H7 (cell line): ENCODE data around the gene ALPP. TPM values are rescaled to one million over a fixed set of nuclear protein-coding genes. Genes with fewer than 3 reads are reported as not detected.
A peak's percentile ranks its signal among the peaks of the same experiment; 100 is the strongest.
"Not testable (repeated sequence)": the region's sequence is repeated elsewhere in the genome, so short reads cannot be mapped to it uniquely, and the experiment has no call there.

Source experiments
- DNase-seq: peaks from one replicate; pipeline ENCODE4 v3.0.0; 2012
- H3K27me3 ChIP-seq: 2 replicates; pipeline ENCODE4 v1.6.0; 2011; ENCODE audit warnings: mild to moderate bottlenecking, low read length; ENCODE audit not compliant: control insufficient read depth, insufficient read depth
- H3K36me3 ChIP-seq: replicated peaks from 2 replicates; pipeline ENCODE4 v1.5.1; 2011; ENCODE audit warnings: low read length; ENCODE audit not compliant: control insufficient read depth, insufficient read depth
- H3K4me3 ChIP-seq: 2 replicates; pipeline ENCODE4 v1.5.1; 2011; ENCODE audit warnings: low read depth, mild to moderate bottlenecking, control low read depth, low read length, moderate library complexity; ENCODE audit not compliant: insufficient read depth
- total RNA-seq: library from RNA; depleted of rRNA; stranded (reverse); fragments of >200 nt; shearing (Covaris generic); gene quantifications from 2 replicates; pipeline ENCODE4 v1.2.3, GENCODE V29; 2014; rRNA removed

Gene ALPP
- total RNA-seq: 0.15 and 0.69 TPM in 2 replicates

GRCh38 chr2:232378735-232379151 lies at the start of gene ALPP:
TSS of gene ALPP (plus strand) at chr2:232378751. CDS start at chr2:232378803, 52 bp downstream.
- not testable (repeated sequence) for H3K36me3 ChIP-seq, H3K27me3 ChIP-seq, H3K4me3 ChIP-seq
- peak; percentile 46 for DNase-seq

DNA sequence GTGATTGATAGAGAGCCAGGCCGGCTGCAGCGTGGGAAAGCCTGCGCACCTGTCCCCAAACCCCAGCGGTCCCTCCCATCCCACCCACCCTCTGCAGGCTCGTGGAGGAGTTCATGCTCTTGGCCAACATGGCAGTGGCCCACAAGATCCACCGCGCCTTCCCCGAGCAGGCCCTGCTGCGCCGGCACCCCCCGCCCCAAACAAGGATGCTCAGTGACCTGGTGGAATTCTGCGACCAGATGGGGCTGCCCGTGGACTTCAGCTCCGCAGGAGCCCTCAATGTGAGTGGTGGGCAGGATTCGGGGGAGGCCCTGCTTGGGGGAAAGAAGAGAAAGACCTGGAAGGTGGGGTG lies 48.9 kb upstream of the ALPP start:
- Histone ChIP-seq H3K27me3 (no peaks in the 10 kb centered on the region), H3K36me3 (no peaks in the 10 kb centered on the region), H3K4me3 (no peak overlapping the region)
- DNase-seq: no peak

DNA sequence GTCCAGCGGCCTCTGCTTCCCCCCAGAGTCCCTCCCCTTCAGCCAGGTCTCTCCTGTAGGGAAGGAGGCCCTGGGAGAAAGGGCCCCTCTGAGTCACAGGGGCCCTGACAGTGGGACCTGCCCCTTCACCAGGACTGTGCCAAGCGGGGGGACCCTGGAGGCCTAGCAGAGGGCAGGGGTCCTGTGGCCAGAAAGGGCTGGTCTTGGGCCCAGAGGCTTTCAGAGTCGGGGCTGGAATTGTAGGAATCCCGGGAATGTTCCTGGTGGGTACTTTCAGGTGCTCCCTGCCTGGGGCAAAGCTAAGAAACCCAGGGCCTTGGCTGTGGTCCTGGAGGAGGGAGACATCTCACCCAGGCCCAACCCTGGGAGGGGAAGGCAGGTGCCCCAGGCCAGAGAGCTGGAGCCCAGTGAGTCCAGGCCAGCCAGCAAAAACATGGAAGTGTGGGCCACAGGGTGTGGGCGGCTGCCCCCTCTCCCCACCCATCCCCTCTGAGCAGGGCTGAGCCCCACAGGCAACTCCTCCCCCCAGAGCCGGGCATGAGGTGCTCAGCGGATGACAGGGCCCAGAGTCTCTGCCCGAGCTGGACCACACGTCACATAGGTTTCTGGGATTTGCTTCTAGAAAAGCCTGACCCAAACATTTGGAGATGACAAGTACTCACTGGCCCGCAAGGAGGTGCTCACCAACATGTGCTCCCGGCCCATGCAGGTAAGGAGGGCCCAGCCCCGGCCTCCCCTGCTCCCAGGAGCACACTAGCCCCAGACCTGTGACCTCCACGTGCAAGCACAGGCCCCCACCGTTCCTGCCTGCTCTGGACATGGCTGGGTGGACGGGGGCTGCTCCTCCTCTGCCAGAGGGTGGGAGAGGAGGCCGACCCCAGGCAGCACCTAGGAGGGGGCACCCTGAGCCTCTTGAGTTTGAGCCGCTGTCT lies 48.2 kb upstream of the ALPP start:
- peak; percentile 88 for DNase-seq
- H3K27me3 ChIP-seq: no peaks in the 10 kb centered on the region
- no peaks in the 10 kb centered on the region for H3K36me3 ChIP-seq
- no peak overlapping the region for H3K4me3 ChIP-seq

DNA sequence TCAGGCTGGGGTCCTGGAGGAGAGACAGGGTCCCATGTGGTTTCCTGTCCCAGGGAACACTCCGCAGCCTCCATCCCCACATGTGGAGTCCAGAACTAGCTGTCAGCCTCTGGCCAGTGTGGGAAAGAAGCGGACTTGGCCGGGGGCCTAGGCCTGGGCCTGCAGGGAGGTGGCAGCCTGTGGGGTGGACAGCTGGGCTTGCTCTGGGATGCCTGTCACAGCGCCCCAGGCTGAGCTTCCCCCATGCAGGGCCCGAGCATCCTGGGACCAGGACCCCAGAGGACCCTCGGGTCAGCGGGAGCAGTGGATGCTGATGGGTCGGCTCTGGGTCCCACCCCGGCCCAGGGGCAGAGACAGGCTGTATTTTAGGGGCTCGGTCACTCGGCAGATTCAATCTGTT lies 47.5 kb upstream of the ALPP start:
- H3K4me3 ChIP-seq, H3K27me3 ChIP-seq, H3K36me3 ChIP-seq, DNase-seq: not testable (repeated sequence)

DNA sequence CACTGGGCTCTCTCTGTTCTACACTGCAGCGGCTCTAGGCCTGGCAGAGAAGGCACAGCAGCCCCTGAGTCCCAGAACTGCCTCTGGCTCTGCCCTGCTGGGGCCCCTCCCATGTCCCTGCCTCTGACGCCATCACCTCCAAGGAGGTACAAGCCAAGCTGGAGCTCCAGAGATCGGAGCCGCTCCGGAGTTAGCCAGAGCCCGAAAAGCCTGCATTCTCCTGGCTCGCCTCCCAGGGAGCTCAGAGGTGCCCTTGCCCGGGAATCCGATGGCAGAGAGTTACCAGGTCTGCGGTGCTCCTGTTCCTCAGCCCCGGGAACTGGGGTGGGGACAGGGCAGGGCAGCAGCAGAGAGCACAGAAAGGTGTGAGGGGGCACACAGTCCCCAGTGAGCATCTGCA lies 46.9 kb upstream of the ALPP start:
- not testable (repeated sequence) for H3K4me3 ChIP-seq, H3K27me3 ChIP-seq, DNase-seq, H3K36me3 ChIP-seq

GRCh38 chr2:232332244-232332939 lies 46.2 kb upstream of the ALPP start:
- not testable (repeated sequence) for H3K4me3 ChIP-seq, DNase-seq, H3K36me3 ChIP-seq, H3K27me3 ChIP-seq

DNA sequence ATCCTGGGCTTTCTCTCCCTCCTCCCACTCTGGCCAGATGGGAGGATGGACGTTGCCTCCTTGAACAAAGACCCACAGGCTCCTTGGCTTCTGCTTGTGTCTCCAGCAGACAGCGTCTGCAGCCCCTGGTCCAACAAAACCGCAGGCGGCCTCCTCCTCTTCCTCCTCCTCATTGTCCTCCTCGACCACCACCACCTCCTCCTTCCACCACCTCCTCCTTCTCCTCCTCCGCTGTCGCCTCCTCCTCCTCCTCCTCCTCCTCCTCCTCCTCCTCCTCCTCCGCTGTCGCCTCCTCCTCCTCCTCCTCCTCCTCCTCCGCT lies 45.7 kb upstream of the ALPP start:
- Histone ChIP-seq H3K27me3 (no peaks in the 10 kb centered on the region), H3K36me3 (no peaks in the 10 kb centered on the region), H3K4me3 (no peak overlapping the region)
- peak; percentile 54 for DNase-seq

DNA sequence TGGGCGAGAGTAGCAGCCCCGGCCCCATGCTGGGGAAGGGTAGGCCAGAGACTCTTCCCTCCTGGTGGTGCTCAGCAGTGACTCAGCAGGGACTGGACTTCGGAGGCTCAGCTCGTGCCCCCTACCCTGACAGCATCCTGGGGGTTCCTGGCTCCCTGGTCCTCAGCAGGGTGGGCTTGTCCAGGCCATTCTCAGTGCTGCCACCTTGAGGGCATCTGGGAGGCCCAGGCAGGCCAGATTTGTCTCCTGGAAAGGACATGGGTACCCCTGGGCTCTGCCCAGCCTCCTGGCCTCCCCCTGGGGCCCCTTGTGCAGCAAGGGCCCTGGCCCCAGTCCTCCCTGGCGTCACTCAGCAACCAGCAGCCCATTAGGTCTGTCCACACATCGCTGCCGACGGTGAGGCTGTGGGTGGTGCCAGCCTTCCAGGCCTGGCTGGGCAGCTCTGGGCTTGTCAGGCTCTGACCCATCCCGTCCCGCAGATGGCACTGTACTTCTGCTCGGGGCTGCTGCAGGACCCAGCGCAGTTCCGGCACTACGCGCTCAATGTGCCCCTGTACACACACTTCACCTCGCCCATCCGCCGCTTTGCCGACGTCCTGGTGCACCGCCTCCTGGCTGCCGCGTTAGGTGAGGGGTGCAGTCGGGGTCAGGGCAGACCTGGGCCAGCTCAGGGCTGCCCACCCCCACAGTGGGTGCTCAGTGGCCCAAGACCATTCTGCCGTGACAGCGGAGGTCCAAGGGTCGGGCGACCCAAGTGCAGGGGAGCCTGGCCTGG lies 45.0 kb upstream of the ALPP start:
- Histone ChIP-seq H3K4me3 (no peak overlapping the region), H3K27me3 (no peaks in the 10 kb centered on the region)
- peak; percentile 86 for DNase-seq

GRCh38 chr2:232334136-232334884 lies 44.2 kb upstream of the ALPP start:
- H3K36me3 ChIP-seq, H3K4me3 ChIP-seq, DNase-seq, H3K27me3 ChIP-seq: not testable (repeated sequence)

More for the DNA sequence above, 45.0 kb upstream of the ALPP start:
- H3K36me3 ChIP-seq: no peaks in the 10 kb centered on the region

DNA sequence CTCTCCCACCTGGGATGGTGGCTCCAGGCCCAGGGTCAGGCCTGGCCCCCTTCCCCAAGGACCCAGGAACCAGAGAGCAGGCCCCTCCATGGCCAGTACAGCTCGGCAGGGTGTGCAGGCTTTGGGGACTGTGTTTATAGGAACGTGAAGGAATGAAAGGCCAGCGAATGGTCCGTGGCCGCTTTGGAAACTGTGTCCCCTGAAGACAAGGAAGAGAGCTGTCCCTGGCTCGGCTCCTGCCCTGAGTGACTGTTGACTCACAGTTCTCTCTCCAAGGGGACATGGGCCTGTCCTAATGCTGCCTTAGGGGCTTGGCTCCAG lies 43.7 kb upstream of the ALPP start:
- not testable (repeated sequence) for H3K4me3 ChIP-seq, H3K27me3 ChIP-seq, H3K36me3 ChIP-seq, DNase-seq

- not testable (repeated sequence) for H3K4me3 ChIP-seq, H3K36me3 ChIP-seq, H3K27me3 ChIP-seq
- peak; percentile 80 for DNase-seq
These were observed 43.2 kb upstream of the ALPP start for GRCh38 chr2:232335206-232335858.

- H3K27me3 ChIP-seq: no peaks in the 10 kb centered on the region
- no peaks in the 10 kb centered on the region for H3K36me3 ChIP-seq
- no peak overlapping the region for H3K4me3 ChIP-seq
- DNase-seq: no peak
These were observed 42.7 kb upstream of the ALPP start for GRCh38 chr2:232335859-232336215.

GRCh38 chr2:232336241-232336736 lies 42.3 kb upstream of the ALPP start:
- DNase-seq: no peak
- no peak overlapping the region for H3K4me3 ChIP-seq
- H3K27me3 ChIP-seq: no peaks in the 10 kb centered on the region
- H3K36me3 ChIP-seq: no peaks in the 10 kb centered on the region
